Transverse colon (tissue), 4 donors: ENCODE data around the gene LSAMP. TPM values are rescaled to one million over a fixed set of nuclear protein-coding genes. Genes with fewer than 3 reads are reported as not detected.

ENCODE experiments used
- DNase-seq: peaks from one replicate; pipeline ENCODE4 v3.0.0-alpha.2; 2019
- H3K27ac ChIP-seq, 4 donors: fragments of 200-600 bp; sonication (generic); 2 replicates each; pipeline ENCODE4 v1.5.1; 2016 to 2018; ENCODE audit warnings: inconsistent platforms in 4 of 4
- H3K27me3 ChIP-seq: fragments of 200-600 bp; sonication (generic); 2 replicates; pipeline ENCODE4 v1.5.1; 2017; ENCODE audit warnings: inconsistent platforms
- H3K36me3 ChIP-seq, 4 donors: fragments of 200-600 bp; sonication (generic); 2 replicates each; pipeline ENCODE4 v1.5.1; 2017 to 2019; ENCODE audit warnings: inconsistent platforms in 4 of 4
- H3K4me1 ChIP-seq, 4 donors: fragments of 200-600 bp; sonication (generic); 2 replicates each; pipeline ENCODE4 v1.5.1; 2017 to 2020; ENCODE audit warnings: inconsistent platforms in 4 of 4
- H3K4me3 ChIP-seq, 4 donors: fragments of 200-600 bp; sonication (generic); 1 replicate in 1 of 4; 2 replicates in 3 of 4; pipeline versions ENCODE4 v1.5.1 to v1.6.1; 2017 to 2019; ENCODE audit warnings: inconsistent platforms in 4 of 4
- H3K9me3 ChIP-seq, 2 donors: fragments of 200-600 bp; sonication (generic); 2 replicates each; pipeline ENCODE4 v1.5.1; 2017 to 2019; ENCODE audit warnings: inconsistent platforms in 2 of 2
- CTCF ChIP-seq, 5 experiments: fragments of 200-600 bp in 3 of 5; fragments of 450-650 bp in 2 of 5; sonication (generic) in 3 of 5; IDR thresholded peaks; 1 replicate in 2 of 5; 2 replicates in 3 of 5; pipeline ENCODE4 v1.5.1; 2016 to 2017; ENCODE audit warnings: antibody characterized with exemption in 5 of 5, inconsistent platforms in 3 of 5, mild to moderate bottlenecking in 2 of 5, moderate library complexity in 1 of 5
- EP300 ChIP-seq: sonication (generic); formaldehyde crosslinking; IDR thresholded peaks from one replicate; pipeline ENCODE4 v1.6.1; 2017; ENCODE audit warnings: antibody characterized with exemption, low read depth
- POLR2A ChIP-seq: fragments of 450-650 bp; IDR thresholded peaks from one replicate; pipeline ENCODE4 v1.6.1; 2016; ENCODE audit warnings: antibody characterized with exemption, mild to moderate bottlenecking, moderate library complexity
- POLR2AphosphoS5 ChIP-seq, 3 donors: sonication (generic); formaldehyde crosslinking; IDR thresholded peaks; one replicate each; pipeline ENCODE4 v1.6.1; 2016; ENCODE audit warnings: antibody characterized with exemption in 3 of 3
- WGBS, 2 donors: methylation state at CpG; one replicate each; pipeline ENCODE4 v1.1.5; 2018; ENCODE audit warnings: low coverage in 1 of 2; 5-methylcytosine and 5-hydroxymethylcytosine counted together
- in situ Hi-C, 4 donors: fragments of 200-750 bp; cut with MboI; loops; one replicate each; pipeline versions ENCODE4 v1.15.0 to v1.15.1; 2017; ENCODE audit warnings: low sequenced_read_pairs in 3 of 4, low pct_ligation_motif_present in 1 of 4, low pct_unique_long_range_greater_than_20kb in 1 of 4
- intact Hi-C: fragments of 100-400 bp; cut with DNase I; formaldehyde crosslinking; loops from one replicate; pipeline ENCODE4 v1.15.1; 2023; ENCODE audit warnings: low total_unique reads
- total RNA-seq, 4 donors: library from RNA; depleted of rRNA; stranded (reverse); fragments of >200 nt; gene quantifications; one replicate each; pipeline ENCODE4 v1.1.0, GENCODE V29; 2016

Gene LSAMP
- total RNA-seq, 4 donors from 2014 or later = 3.4 to 8.2 (median 5.4) TPM

- DNase-seq = no peak
- in situ Hi-C loops (no loop called here), intact Hi-C loops (no loop called here)
- WGBS, 2 donors = 60% methylated on average over 2 of the region's 3 CpGs; no CpG with 5 or more reads in 1 of the 2 donors
- TF ChIP-seq POLR2A = no peak
- no peak for TF ChIP-seq EP300
- TF ChIP-seq CTCF (IDR thresholded peaks at IDR 0.05) = no peak
- no peak for TF ChIP-seq POLR2AphosphoS5 (IDR thresholded peaks at IDR 0.05)
- no peak overlapping the region for H3K4me3 ChIP-seq
- H3K9me3 ChIP-seq = no peaks in the 10 kb centered on the region
- H3K27ac ChIP-seq = no peak overlapping the region
- H3K36me3 ChIP-seq = no peaks in the 10 kb centered on the region
- no peaks in the 10 kb centered on the region for H3K27me3 ChIP-seq
- peaks cover 0 to 6% (median 0%) of the 10 kb centered on the region in 4 donors for H3K4me1 ChIP-seq
Observed at GRCh38 chr3:116393199-116393598, 52.1 kb downstream of the LSAMP start.

DNA sequence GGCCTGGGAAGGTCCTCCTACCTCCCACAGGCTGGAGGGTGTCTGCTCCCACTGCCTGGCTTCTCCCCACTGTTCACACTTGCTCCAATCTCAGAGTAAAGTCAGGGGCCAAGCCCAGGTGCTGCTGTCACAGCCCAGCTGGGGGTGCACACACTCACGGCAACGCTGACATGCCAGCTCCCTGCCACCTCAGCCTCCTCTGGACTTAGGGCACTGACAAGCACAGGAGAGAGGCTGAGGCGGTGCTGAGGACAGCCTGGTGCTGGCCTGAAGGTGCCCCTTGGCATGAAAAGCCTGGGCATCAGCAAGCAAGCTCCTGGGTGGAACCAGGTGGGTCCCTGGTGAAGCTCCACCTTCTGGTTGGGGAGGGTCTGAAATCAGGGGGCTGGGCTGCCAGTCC lies 53.0 kb downstream of the LSAMP start:
- intact Hi-C loops (no loop called here), in situ Hi-C loops (no loop called here)
- Histone ChIP-seq H3K27me3 (no peaks in the 10 kb centered on the region), H3K4me3 (no peak overlapping the region), H3K36me3 (no peaks in the 10 kb centered on the region), H3K4me1 (peaks cover 0 to 6% (median 0%) of the 10 kb centered on the region in 4 donors), H3K9me3 (no peaks in the 10 kb centered on the region), H3K27ac (no peak overlapping the region)
- WGBS, 2 donors = 93% methylated on average over 3 of the region's 3 CpGs; no CpG with 5 or more reads in 1 of the 2 donors
- no peak for DNase-seq
- TF ChIP-seq POLR2AphosphoS5 (IDR thresholded peaks at IDR 0.05) (no peak), CTCF (IDR thresholded peaks at IDR 0.05) (no peak), POLR2A (no peak), EP300 (no peak)

DNA sequence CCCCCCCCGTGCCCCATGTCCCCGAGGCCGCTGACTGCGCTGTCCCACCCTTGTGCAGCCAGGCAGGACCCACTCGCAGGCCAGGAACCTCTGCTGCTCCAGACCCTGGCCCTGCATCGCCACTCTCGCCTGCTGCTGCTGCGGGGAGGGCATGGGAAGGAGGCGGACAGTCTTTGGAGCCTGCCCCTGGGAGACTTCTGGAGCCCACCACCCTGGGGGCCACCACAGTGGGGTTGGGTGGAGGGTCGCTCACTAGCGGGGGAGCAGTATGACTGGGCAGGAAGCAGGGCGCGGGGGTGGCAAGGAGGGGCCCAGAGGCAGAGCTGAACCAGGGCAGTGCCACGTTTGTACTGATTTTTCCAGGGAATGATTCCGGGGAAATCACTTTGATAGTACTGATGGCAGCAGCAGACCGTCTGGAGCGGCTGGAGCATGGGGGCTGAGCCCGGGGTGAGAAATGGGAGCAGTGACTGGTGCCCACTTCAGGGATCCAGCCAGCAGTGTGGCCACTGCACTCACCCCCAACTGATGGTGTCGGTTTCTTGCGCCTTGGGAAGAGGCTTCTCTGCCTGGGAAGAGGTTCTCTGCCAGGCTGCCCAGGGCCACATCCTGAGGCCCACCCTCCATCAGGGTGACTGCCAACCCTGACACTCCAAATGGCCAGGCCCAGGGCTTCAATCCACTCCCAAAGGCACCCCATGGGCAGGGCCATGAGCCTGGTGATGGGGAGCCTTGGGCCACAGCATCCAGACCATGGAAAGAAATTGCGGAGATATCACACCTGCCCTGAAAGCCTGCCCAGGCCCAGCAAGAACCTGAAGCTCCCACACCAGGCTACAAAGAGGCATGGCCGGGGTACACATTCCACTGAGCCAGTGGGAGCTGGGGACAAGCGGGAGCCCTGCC lies 53.7 kb downstream of the LSAMP start:
- Histone ChIP-seq H3K27ac (no peak overlapping the region), H3K4me1 (peaks cover 0 to 6% (median 0%) of the 10 kb centered on the region in 4 donors), H3K9me3 (no peaks in the 10 kb centered on the region), H3K4me3 (no peak overlapping the region), H3K27me3 (no peaks in the 10 kb centered on the region), H3K36me3 (no peaks in the 10 kb centered on the region)
- TF ChIP-seq EP300 = no peak
- TF ChIP-seq POLR2A = no peak
- no peak for TF ChIP-seq CTCF (IDR thresholded peaks at IDR 0.05)
- DNase-seq = no peak
- WGBS, 2 donors = 80% methylated on average over 21 of the region's 23 CpGs; no CpG with 5 or more reads in 1 of the 2 donors
- intact Hi-C loops = loop anchor here (1.0 kb wide), 1 partner anchor 12 kb away; no protein-coding TSS in a partner anchor
- in situ Hi-C loops = no loop called here

DNA sequence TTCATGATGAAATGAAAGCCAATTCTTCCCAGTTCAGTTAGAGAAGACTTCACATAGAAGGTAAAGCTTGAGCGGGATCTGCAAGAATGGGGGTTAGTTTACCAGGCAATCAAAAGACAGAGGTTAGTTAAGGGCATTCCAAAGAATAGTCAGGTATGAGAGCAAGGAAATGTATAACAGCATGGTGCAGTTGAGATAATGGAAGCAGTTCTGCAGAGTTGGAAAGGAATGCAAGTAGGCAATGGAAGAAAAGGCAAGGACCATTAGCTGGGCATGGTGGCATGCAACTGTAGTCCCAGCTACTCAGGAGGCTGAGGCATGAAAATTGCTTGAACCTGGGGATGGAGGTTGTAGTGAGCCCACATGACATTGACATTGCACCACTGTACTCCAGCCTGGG lies 55.0 kb downstream of the LSAMP start:
- Histone ChIP-seq H3K9me3 (no peaks in the 10 kb centered on the region), H3K4me1 (peaks cover 0 to 6% (median 0%) of the 10 kb centered on the region in 4 donors), H3K27ac (no peak overlapping the region), H3K4me3 (no peak overlapping the region), H3K36me3 (no peaks in the 10 kb centered on the region), H3K27me3 (no peaks in the 10 kb centered on the region)
- in situ Hi-C loops = no loop called here
- intact Hi-C loops = no loop called here
- DNase-seq = no peak
- WGBS, 2 donors = 94 to 100% methylated on average over 1 of the region's 1 CpG
- no peak for TF ChIP-seq EP300
- no peak for TF ChIP-seq CTCF (IDR thresholded peaks at IDR 0.05)
- TF ChIP-seq POLR2A = no peak
- no peak for TF ChIP-seq POLR2AphosphoS5 (IDR thresholded peaks at IDR 0.05)
